Naive thymus-derived CD8-positive, alpha-beta T cell (primary cell): ENCODE data around the gene NUDT9. TPM values are rescaled to one million over a fixed set of nuclear protein-coding genes. Genes with fewer than 3 reads are reported as not detected.
"Not testable (repeated sequence)": the region's sequence is repeated elsewhere in the genome, so short reads cannot be mapped to it uniquely, and the experiment has no call there.

Source experiments
- ATAC-seq, 2 donors: fragments of 150-1000 bp; cut with Tn5 transposase in 1 of 2; sonication (Bioruptor Pico), chemical (Tn5 transposase) in 1 of 2; 1 replicate in 1 of 2; 2 replicates in 1 of 2; pipeline ENCODE4 v1.10.0; 2021; ENCODE audit warnings: mild to moderate bottlenecking in 2 of 2, moderate library complexity in 2 of 2
- POLR2A ChIA-PET: fragments of 350-600 bp; sonication (Branson Sonifier 250); formaldehyde crosslinking; loops from one replicate; lab custom pipeline; 2021; ENCODE audit warnings: antibody characterized with exemption; lab: Charles Lee
- DNase-seq, 10 donors: peaks; one replicate each; pipeline versions ENCODE4 v3.0.0 to v3.0.0-alpha.2; 2020 to 2022
- H3K27ac Mint-ChIP-seq, 10 donors: one replicate each; pipeline ENCODE4 v1.8.0; 2020 to 2022; ENCODE audit warnings: mild to moderate bottlenecking in 10 of 10, mixed read lengths in 10 of 10, moderate library complexity in 4 of 10, inconsistent platforms in 1 of 10
- H3K27me3 Mint-ChIP-seq, 5 donors: one replicate each; pipeline ENCODE4 v1.8.0; 2021 to 2022; ENCODE audit warnings: mixed read lengths in 5 of 5
- H3K36me3 Mint-ChIP-seq, 3 donors: one replicate each; pipeline ENCODE4 v1.8.0; 2020 to 2022; ENCODE audit warnings: mixed read lengths in 3 of 3, mild to moderate bottlenecking in 2 of 3, inconsistent platforms in 1 of 3
- H3K4me1 Mint-ChIP-seq, 4 donors: one replicate each; pipeline ENCODE4 v1.8.0; 2021 to 2022; ENCODE audit warnings: mixed read lengths in 4 of 4
- H3K4me3 Mint-ChIP-seq, 10 donors: one replicate each; pipeline ENCODE4 v1.8.0; 2020 to 2022; ENCODE audit warnings: mild to moderate bottlenecking in 10 of 10, mixed read lengths in 10 of 10, moderate library complexity in 6 of 10, inconsistent platforms in 1 of 10
- H3K9me3 Mint-ChIP-seq, 9 donors: one replicate each; pipeline ENCODE4 v1.8.0; 2020 to 2022; ENCODE audit warnings: mixed read lengths in 9 of 9, mild to moderate bottlenecking in 3 of 9, inconsistent platforms in 1 of 9, moderate library complexity in 1 of 9
- polyA plus RNA-seq, 3 donors: library from polyadenylated mRNA; unstranded; fragments of 300-500 nt; fragmentation: Illumina TruSeq; gene quantifications; one replicate each; pipeline ENCODE4 v1.2.3, GENCODE V29; 2021
- total RNA-seq, 8 experiments: library from RNA in 2 of 8; stranded (reverse) in 2 of 8; gene quantifications; one replicate each; pipeline ENCODE4 v1.2.3 and lab custom pipeline; 2021 to 2026

NUDT9 gene
- total and polyA plus RNA-seq, 5 experiments from 2014 or later: 18.1 to 28.1 (median 23.3) TPM

DNA sequence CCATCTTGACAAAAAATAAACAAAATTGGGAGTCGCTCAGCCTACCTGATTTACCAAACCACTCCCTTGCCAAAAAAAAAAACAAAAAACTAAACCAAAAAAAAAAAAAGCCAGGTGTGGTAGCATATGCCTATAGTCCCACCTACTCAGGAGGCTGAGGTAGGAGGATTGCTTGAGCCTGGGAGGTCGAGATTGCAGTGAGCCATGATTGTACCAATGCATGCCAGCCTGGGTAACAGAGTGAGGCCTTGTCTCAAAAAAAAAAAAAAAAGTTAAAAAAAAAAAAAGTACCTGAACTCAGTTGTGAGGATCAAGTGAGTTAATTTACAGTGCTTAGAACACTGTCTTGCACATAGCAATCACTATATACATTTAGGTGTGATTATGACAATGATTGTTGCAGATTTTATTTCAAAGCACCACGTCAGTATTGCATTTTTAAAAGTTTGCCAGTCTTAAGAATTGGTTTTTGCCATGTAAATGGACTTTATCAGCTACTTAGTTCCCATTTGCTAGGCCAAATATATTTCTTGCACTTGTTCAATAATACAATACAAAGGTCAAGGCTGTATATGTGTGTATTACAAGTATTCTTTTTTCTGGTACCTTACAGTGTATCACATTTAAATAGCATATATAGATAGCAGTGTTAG, 4.6 kb downstream of the NUDT9 start:
- Mint-ChIP-seq H3K4me1 (peaks cover 11 to 70% (median 60%) of the 10 kb centered on the region in 4 donors), H3K36me3 (peaks cover 0 to 5% (median 2%) of the 10 kb centered on the region in 3 donors), H3K9me3 (no peaks in the 10 kb centered on the region), H3K27ac (no peak overlapping the region), H3K4me3 (peak overlapping the region in 1 of 10 donors; percentile 29), H3K27me3 (peaks cover 0 to 2% (median 0%) of the 10 kb centered on the region in 5 donors)
- POLR2A ChIA-PET: no interaction called here
- no peak for DNase-seq
- ATAC-seq: no peak

DNA sequence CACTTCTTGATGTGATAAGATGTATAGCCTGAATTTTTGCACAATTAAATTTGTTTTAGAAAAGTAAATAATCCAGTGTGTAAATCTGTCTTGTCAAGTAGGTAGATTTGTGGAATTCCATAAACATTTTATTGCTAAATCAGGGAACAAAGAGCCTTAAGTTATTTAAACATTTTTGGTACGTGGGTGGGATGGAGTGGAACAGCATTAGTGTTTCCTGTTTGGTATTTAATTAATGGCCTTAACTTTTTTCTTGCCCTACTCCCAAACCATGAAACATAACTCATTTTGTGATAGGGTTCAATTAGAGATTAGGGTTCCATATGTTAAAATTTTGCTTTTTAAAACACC, 5.1 kb downstream of the NUDT9 start:
- Mint-ChIP-seq H3K4me1 (peaks cover 13 to 71% (median 61%) of the 10 kb centered on the region in 4 donors), H3K27me3 (peaks cover 0 to 2% (median 0%) of the 10 kb centered on the region in 5 donors), H3K9me3 (no peaks in the 10 kb centered on the region), H3K4me3 (peak overlapping the region in 1 of 10 donors; percentile 29), H3K27ac (peak overlapping the region in 1 of 10 donors; percentile 35), H3K36me3 (peaks cover 0 to 8% (median 2%) of the 10 kb centered on the region in 3 donors)
- DNase-seq: no peak
- POLR2A ChIA-PET: no interaction called here
- no peak for ATAC-seq

DNA sequence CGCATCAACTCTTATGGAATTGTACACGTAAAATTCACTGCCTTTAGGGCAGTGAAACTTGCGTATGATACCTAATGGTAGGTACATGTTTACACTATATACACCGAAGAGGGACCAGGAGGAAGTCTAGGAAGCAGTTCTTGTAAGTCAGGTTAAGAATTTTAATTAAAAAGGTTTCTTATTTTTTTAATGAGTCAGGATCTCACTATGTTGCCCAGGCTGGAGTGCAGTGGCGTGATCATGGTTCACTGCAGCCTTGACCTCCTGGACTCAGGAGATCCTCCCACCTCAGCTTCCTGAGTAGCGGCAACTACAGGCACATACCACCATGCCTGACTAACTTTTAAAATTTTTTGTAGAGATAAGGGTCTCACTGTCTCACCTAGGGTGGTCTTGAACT, 6.6 kb downstream of the NUDT9 start:
- Mint-ChIP-seq H3K27me3 (no peaks in the 10 kb centered on the region), H3K9me3 (no peaks in the 10 kb centered on the region), H3K4me1 (peaks cover 17 to 72% (median 62%) of the 10 kb centered on the region in 4 donors), H3K4me3 (no peak overlapping the region), H3K27ac (no peak overlapping the region), H3K36me3 (peaks cover 0 to 14% (median 2%) of the 10 kb centered on the region in 3 donors)
- no peak for ATAC-seq
- no peak for DNase-seq
- POLR2A ChIA-PET: interaction anchor here (0.6 kb wide), 2 partner anchors 38 to 48 kb away, joined by 3 to 5 read pairs; no protein-coding TSS in a partner anchor

DNA sequence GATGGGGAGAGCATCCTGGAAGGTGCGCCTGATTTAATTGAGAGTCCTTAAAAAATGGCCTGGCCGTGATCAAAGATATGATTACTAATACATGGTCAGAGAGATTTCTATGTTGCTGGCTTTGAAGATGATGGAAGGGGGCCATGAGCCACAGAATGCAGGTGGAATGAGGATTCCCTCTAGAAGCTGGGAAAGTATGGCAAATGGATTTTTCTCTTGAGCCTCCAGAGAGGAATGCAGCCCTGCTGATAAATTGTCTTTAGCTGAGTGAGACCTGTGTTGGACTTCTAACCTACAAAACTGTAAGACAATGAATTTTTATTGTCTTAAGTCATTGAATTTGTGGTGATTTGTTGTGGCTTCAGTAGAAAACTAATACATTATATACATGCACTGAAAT, 7.7 kb downstream of the NUDT9 start:
- peak overlapping the region in 3 of 10 donors; percentile 33 to 45 (median 37) for H3K27ac Mint-ChIP-seq
- no peaks in the 10 kb centered on the region for H3K9me3 Mint-ChIP-seq
- H3K36me3 Mint-ChIP-seq: peaks cover 0 to 17% (median 2%) of the 10 kb centered on the region in 3 donors
- ATAC-seq: no peak
- H3K27me3 Mint-ChIP-seq: no peaks in the 10 kb centered on the region
- no peak overlapping the region for H3K4me3 Mint-ChIP-seq
- POLR2A ChIA-PET: no interaction called here
- peaks cover 14 to 63% (median 54%) of the 10 kb centered on the region in 4 donors for H3K4me1 Mint-ChIP-seq
- DNase-seq: no peak

DNA sequence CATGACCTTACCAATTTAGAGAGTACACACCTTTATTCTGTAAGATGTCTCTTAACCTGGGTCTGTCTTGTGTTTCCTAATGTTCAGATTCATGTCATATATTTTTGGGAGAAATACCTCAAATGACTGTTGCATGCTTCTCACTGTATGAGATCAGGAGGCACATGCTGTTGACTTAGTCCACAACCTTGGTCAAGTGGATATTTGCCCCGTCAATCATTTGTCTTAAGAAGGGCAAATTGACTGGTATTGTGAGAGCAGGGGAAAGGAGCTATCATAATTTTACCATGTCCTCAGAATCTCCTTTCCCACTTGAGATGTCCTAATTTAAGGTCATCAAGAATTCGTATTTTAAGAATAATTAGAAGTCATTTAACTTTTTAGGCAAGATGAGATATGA, 11.0 kb downstream of the NUDT9 start:
- peaks cover 14 to 43% (median 41%) of the 10 kb centered on the region in 4 donors for H3K4me1 Mint-ChIP-seq
- no peaks in the 10 kb centered on the region for H3K27me3 Mint-ChIP-seq
- ATAC-seq: no peak
- H3K36me3 Mint-ChIP-seq: peaks cover 4 to 41% (median 9%) of the 10 kb centered on the region in 3 donors
- no peak for DNase-seq
- H3K4me3 Mint-ChIP-seq: no peak overlapping the region
- POLR2A ChIA-PET: interaction anchor here (1.2 kb wide), 1 partner anchor 9 kb away, joined by 3 read pairs; no protein-coding TSS in a partner anchor
- H3K9me3 Mint-ChIP-seq: no peaks in the 10 kb centered on the region
- H3K27ac Mint-ChIP-seq: peak overlapping the region in 3 of 10 donors; percentile 2 to 34 (median 5)

DNA sequence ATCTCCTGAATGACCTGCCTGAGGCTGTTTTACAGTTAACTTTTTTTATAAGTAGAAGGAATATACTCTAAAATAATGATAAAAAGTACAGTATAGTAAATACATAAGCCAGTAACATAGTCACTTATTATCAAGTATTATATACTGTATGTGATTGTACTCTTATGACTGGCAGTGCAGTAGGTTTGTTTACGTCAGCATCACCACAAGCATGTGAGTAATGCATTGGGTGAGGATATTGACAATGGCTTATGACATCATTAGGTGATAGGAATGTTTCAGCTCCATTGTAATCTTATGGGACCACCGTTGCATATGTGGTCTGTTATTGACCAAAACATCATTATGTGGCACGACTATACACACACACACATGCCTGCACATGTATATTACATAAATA, 20.5 kb downstream of the NUDT9 start:
- Mint-ChIP-seq H3K4me1 (peaks cover 0 to 7% (median 1%) of the 10 kb centered on the region in 4 donors), H3K4me3 (no peak overlapping the region), H3K27ac (peak overlapping the region in 1 of 10 donors; percentile 4), H3K27me3 (no peaks in the 10 kb centered on the region), H3K36me3 (peaks cover 5 to 74% (median 17%) of the 10 kb centered on the region in 3 donors), H3K9me3 (no peaks in the 10 kb centered on the region)
- POLR2A ChIA-PET: interaction anchor here (0.6 kb wide), 1 partner anchor 21 kb away, joined by 3 read pairs; the partner anchor contains the start of gene NUDT9
- DNase-seq (no peak), ATAC-seq (no peak)

DNA sequence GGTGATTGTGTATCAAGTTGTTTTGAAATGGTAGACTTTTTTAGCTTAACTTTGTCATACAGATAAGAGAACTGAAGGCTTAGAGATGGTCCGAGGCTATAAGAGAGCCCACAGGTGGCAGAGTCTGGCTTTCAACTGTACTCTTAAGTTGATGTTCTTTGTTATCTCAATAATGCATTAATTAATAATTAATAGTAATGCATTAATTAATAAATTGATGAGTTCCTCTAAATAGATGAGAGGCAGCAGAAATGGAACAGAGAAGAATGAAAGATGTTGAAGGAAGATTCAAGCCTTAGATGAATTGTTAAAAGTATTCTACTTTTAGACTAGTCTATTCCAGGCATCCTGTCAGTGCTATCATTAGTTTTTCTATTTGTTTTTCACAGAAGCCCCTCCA, 22.4 kb downstream of the NUDT9 start:
- H3K9me3 Mint-ChIP-seq: no peaks in the 10 kb centered on the region
- peaks cover 0 to 67% (median 14%) of the 10 kb centered on the region in 3 donors for H3K36me3 Mint-ChIP-seq

DNA sequence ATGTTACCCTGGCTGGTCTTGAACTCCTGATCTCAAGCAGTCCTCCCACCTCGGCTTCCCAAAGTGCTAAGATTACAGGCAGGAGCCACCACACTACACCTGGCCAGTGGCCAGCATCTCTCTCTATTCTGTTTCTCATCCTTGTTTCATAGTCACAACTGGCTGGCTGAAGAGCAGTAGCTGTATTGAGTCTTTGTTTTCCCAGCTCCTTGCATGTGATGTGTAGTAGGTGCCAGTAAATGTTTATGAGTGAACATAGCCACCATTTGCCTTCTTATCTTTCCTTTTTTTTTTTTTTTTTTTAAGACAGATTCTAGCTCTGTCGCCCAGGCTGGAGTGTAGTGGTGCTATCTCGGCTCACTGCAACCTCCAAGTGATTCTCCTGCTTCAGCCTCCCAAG, 23.6 kb downstream of the NUDT9 start:
- H3K4me3 Mint-ChIP-seq: no peak overlapping the region
- no peak for DNase-seq
- H3K4me1 Mint-ChIP-seq: peaks cover 0 to 5% (median 1%) of the 10 kb centered on the region in 4 donors
- peaks cover 0 to 68% (median 14%) of the 10 kb centered on the region in 3 donors for H3K36me3 Mint-ChIP-seq
- H3K27me3 Mint-ChIP-seq: no peaks in the 10 kb centered on the region
- ATAC-seq: no peak
- peak overlapping the region in 5 of 10 donors; percentile 1 to 84 (median 68) for H3K27ac Mint-ChIP-seq
- no peaks in the 10 kb centered on the region for H3K9me3 Mint-ChIP-seq
- POLR2A ChIA-PET: no interaction called here

More for the DNA sequence above, 22.4 kb downstream of the NUDT9 start:
- Mint-ChIP-seq H3K27me3 (no peaks in the 10 kb centered on the region), H3K4me3 (no peak overlapping the region), H3K4me1 (peaks cover 0 to 7% (median 1%) of the 10 kb centered on the region in 4 donors), H3K27ac (no peak overlapping the region)
- POLR2A ChIA-PET: no interaction called here
- ATAC-seq (no peak), DNase-seq (no peak)

DNA sequence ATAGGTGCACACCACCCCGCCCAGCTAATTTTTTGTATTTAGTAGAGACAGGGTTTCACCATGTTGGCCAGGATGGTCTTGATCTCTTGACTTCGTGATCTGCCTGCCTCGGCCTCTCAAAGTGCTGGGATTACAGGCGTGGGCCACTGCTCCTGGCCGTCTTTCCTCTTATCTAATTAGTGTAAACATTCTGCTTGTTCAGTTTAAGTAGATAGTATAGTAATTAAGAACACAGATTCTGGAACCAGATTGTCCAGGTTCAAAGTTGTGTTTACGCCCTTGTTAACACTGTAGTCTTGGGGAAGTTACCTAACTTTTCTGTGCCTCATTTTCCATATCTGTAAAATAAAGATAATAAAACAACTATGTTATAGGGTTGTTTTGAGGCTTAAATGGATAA, 24.0 kb downstream of the NUDT9 start:
- H3K4me1 Mint-ChIP-seq, ATAC-seq, H3K4me3 Mint-ChIP-seq, H3K9me3 Mint-ChIP-seq, POLR2A ChIA-PET, DNase-seq, H3K27me3 Mint-ChIP-seq: not testable (repeated sequence)
- peaks cover 0 to 69% (median 14%) of the 10 kb centered on the region in 3 donors for H3K36me3 Mint-ChIP-seq
- peak overlapping the region in 1 of 10 donors; percentile 79 for H3K27ac Mint-ChIP-seq

DNA sequence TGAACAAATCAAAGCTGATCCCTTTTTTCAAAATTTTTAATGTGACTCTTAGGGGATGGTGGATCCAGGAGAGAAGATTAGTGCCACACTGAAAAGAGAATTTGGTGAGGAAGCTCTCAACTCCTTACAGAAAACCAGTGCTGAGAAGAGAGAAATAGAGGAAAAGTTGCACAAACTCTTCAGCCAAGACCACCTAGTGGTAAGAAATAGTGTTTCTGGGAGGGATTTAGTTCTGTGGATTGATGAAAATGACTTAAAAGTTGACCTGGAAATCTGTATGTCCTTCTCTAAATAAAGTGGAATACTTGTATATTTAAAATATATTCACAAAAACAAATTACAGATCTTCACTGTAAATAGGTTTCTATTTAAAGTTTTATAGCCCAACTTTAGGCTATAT, 29.2 kb downstream of the NUDT9 start:
- no peak for DNase-seq
- no peaks in the 10 kb centered on the region for H3K9me3 Mint-ChIP-seq
- peaks cover 0 to 79% (median 7%) of the 10 kb centered on the region in 3 donors for H3K36me3 Mint-ChIP-seq
- no peaks in the 10 kb centered on the region for H3K27me3 Mint-ChIP-seq
- POLR2A ChIA-PET: no interaction called here
- no peak for ATAC-seq
- H3K27ac Mint-ChIP-seq: no peak overlapping the region
- no peak overlapping the region for H3K4me3 Mint-ChIP-seq
- H3K4me1 Mint-ChIP-seq: peaks cover 0 to 2% (median 0%) of the 10 kb centered on the region in 4 donors

DNA sequence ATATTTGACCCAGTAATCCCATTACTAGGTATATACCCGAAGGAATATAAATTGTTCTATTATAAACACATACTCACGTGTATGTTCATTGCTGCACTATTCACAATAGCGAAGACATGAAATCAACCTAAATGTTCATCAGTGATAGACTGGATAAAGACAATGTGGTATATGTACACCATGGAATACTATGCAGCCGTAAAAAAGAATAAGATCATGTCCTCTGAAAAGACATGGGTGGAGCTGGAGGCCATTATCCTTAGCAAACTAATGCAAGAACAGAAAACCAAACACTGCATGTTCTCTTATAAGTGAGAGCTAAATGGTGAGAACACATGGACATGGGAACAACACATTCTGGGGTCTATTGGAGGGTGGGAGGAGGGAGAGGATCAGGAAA, 36.5 kb downstream of the NUDT9 start:
- H3K36me3 Mint-ChIP-seq: peaks cover 9 to 50% (median 19%) of the 10 kb centered on the region in 3 donors
- no peak for ATAC-seq
- no peak overlapping the region for H3K27ac Mint-ChIP-seq
- POLR2A ChIA-PET: no interaction called here
- no peaks in the 10 kb centered on the region for H3K9me3 Mint-ChIP-seq
- no peaks in the 10 kb centered on the region for H3K27me3 Mint-ChIP-seq
- H3K4me3 Mint-ChIP-seq: no peak overlapping the region
- no peak for DNase-seq
- H3K4me1 Mint-ChIP-seq: peaks cover 0 to 2% (median 0%) of the 10 kb centered on the region in 4 donors

DNA sequence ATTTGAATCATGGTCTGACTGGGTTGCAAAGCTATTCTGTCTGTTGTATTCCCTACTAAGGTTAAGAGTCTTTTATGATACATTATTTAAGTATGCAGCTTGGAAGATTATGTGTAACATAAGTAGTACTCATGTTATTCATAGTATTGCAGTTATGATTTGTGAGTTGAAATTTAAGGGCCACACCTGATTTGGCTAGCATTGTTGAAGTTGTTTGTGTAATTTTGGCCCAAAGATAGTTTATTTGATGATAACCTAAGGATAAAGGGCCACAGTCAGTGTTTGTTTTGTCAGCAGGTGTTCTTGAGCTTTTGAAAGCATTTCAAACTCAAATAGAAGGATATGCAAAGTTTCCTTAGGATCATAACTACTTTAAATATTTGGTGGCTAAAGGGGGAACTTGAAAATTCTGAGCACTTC, 38.9 kb downstream of the NUDT9 start:
- POLR2A ChIA-PET: no interaction called here
- H3K4me1 Mint-ChIP-seq: no peaks in the 10 kb centered on the region
- H3K4me3 Mint-ChIP-seq: no peak overlapping the region
- peaks cover 9 to 29% (median 19%) of the 10 kb centered on the region in 3 donors for H3K36me3 Mint-ChIP-seq
- H3K27me3 Mint-ChIP-seq: no peaks in the 10 kb centered on the region
- DNase-seq (no peak), ATAC-seq (no peak)
- no peak overlapping the region for H3K27ac Mint-ChIP-seq
- H3K9me3 Mint-ChIP-seq: no peaks in the 10 kb centered on the region

DNA sequence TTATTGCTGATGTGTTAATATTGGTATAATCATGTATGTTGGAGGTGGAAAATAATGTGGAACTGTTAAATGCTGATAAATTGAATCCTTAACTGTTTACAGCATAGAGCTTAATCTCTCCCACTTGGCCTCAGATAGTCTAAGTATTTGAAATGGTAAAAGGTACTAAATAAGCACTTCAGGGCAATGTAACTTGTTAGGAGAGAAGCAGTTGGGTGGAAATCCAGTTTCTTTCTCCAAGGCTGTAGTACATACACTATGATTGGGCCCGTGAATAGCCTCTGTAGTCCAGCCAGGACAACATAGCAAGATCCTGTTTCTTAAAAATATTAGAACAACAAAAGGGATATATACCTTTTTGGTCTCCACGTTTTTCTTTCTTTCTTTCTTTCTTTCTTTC, 39.7 kb downstream of the NUDT9 start:
- H3K4me3 Mint-ChIP-seq: no peak overlapping the region
- no peaks in the 10 kb centered on the region for H3K4me1 Mint-ChIP-seq
- DNase-seq (no peak), ATAC-seq (no peak)
- H3K27ac Mint-ChIP-seq: no peak overlapping the region
- no peaks in the 10 kb centered on the region for H3K27me3 Mint-ChIP-seq
- peaks cover 9 to 25% (median 19%) of the 10 kb centered on the region in 3 donors for H3K36me3 Mint-ChIP-seq
- no peaks in the 10 kb centered on the region for H3K9me3 Mint-ChIP-seq
- POLR2A ChIA-PET: no interaction called here
